Bronchial epithelial cell (primary cell): ENCODE measurements around the gene AIDA. TPM values are rescaled to one million over a fixed set of nuclear protein-coding genes. Genes with fewer than 3 reads are reported as not detected.

Experiments
- DNase-seq: peaks from one replicate; pipeline ENCODE4 v3.0.0-alpha.2; 2010; ENCODE audit warnings: low read depth
- FAIRE-seq: peaks from 2 replicates; lab custom pipeline; 2011; peaks lifted over from hg19 to GRCh38; lab: Jason Lieb, UNC
- H3K27me3 ChIP-seq: 2 replicates; pipeline ENCODE4 v1.5.1; 2011; ENCODE audit warnings: low read length; ENCODE audit not compliant: control insufficient read depth, insufficient read depth
- H3K36me3 ChIP-seq: 2 replicates; pipeline ENCODE4 v1.5.1; 2011; ENCODE audit warnings: low read length; ENCODE audit not compliant: control insufficient read depth, insufficient read depth
- H3K4me3 ChIP-seq: 2 replicates; pipeline ENCODE4 v1.5.1; 2011; ENCODE audit warnings: mild to moderate bottlenecking, low read depth, low read length, control low read depth
- CTCF ChIP-seq: IDR thresholded peaks from 2 replicates; pipeline ENCODE4 v1.5.1; 2011; ENCODE audit warnings: mild to moderate bottlenecking, moderate library complexity, low read length, control low read depth, inconsistent platforms; ENCODE audit not compliant: insufficient read depth, severe bottlenecking
- total RNA-seq: library from RNA; depleted of rRNA; stranded (reverse); fragments of >200 nt; gene quantifications from 2 replicates; pipeline ENCODE4 v1.2.1, GENCODE V29; 2014

AIDA gene
- total RNA-seq, 1 donor from 2014 or later, result 25.0 TPM

DNA sequence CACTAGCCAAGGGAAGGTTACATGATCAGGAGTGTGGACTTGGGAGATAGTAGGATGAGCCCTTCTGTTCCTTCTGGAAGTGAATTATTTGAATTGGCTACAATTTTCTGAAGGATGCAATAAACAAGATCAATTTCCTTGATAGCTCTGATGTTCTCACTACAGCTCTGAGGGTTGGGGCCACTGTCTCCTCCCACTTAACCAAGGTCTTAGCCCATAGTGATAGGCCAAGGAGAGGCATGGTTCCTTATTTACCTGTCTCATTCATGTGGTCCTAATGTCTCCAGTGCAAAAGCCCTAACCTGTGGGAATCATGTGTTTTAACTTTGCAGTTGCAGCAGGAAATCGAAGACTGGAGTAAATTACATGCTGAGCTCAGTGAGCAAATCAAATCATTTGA lies 59.6 kb downstream of the AIDA start:
- Histone ChIP-seq H3K4me3 (no peak overlapping the region), H3K36me3 (peaks cover 7% of the 10 kb centered on the region), H3K27me3 (no peaks in the 10 kb centered on the region)
- DNase-seq, result no peak
- FAIRE-seq, result peak; percentile 43
- TF ChIP-seq CTCF, result no peak

- Histone ChIP-seq H3K27me3 (no peaks in the 10 kb centered on the region), H3K36me3 (no peaks in the 10 kb centered on the region), H3K4me3 (peak overlapping the region; percentile 91)
- DNase-seq, result peak; percentile 33
- no peak for TF ChIP-seq CTCF
- no peak for FAIRE-seq
Observed at GRCh38 chr1:222644636-222644980, 67.7 kb downstream of the AIDA start.

GRCh38 chr1:222643938-222644635 lies 68.2 kb downstream of the AIDA start:
- no peak for TF ChIP-seq CTCF
- peak; percentile 7 for FAIRE-seq

GRCh38 chr1:222643606-222643937 lies 68.7 kb downstream of the AIDA start:
- Histone ChIP-seq H3K4me3 (peak overlapping the region; percentile 91), H3K36me3 (no peaks in the 10 kb centered on the region), H3K27me3 (no peaks in the 10 kb centered on the region)
- TF ChIP-seq CTCF, result no peak
- FAIRE-seq (no peak), DNase-seq (no peak)

More at GRCh38 chr1:222643938-222644635, 68.2 kb downstream of the AIDA start:
- Histone ChIP-seq H3K4me3 (peak overlapping the region; percentile 91), H3K36me3 (no peaks in the 10 kb centered on the region), H3K27me3 (no peaks in the 10 kb centered on the region)
- DNase-seq, result peak; percentile 94

- Histone ChIP-seq H3K36me3 (no peaks in the 10 kb centered on the region), H3K27me3 (no peaks in the 10 kb centered on the region), H3K4me3 (no peak overlapping the region)
- no peak for FAIRE-seq
- TF ChIP-seq CTCF, result no peak
- DNase-seq, result peak; percentile 26
Observed at GRCh38 chr1:222642468-222642867, 69.8 kb downstream of the AIDA start.
